ENCODE data around the gene ZNF616.

ZNF616 gene

DNA sequence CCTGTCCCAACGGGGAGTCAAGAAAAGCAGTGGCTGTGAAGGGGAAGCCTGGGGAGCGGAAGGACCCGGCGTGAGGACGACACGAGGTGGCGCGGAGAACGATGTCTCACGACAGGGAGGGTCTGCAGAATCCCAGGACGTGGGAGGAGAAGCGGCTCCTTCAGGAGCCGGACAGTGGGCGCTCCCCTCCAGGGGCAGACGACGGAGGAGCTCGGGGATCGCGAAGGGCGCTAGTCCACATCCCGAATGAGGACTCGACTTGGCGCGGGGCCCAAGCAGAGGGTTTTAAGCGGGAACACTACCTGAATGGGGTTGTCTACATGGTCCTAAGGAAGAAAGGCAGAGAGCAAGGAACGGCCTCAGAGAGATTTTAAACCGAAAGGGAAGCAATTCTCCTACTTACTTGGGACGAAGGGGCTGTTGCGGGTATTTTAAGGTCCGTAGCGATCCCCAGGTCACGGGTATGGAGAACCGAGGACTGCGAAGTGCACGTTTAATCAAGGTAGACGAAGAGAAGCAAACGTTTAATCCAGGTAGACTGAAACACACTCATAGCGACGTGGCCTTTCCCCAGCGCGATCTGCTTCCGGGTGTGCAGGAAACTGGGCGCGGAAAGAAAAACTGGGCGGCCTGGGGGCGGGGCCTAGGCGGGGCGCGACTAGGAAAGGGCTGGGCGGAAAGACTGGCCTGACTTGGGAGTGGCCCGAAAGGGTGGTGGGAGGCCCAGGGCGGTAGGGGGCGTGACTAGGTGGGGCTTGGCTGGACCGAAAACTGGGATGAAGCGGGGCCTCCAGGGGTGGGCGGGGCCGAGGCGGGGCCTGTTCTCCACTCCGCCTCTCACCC lies 44.3 kb downstream of the ZNF616 start, which contains the start of gene ZNF841:
ZNF841 (minus strand) TSS at position 594 of the 843 bp plus-strand sequence. CDS start 10,964 bp downstream, outside the sequence.
- TF ChIP-seq, protein P1, sequence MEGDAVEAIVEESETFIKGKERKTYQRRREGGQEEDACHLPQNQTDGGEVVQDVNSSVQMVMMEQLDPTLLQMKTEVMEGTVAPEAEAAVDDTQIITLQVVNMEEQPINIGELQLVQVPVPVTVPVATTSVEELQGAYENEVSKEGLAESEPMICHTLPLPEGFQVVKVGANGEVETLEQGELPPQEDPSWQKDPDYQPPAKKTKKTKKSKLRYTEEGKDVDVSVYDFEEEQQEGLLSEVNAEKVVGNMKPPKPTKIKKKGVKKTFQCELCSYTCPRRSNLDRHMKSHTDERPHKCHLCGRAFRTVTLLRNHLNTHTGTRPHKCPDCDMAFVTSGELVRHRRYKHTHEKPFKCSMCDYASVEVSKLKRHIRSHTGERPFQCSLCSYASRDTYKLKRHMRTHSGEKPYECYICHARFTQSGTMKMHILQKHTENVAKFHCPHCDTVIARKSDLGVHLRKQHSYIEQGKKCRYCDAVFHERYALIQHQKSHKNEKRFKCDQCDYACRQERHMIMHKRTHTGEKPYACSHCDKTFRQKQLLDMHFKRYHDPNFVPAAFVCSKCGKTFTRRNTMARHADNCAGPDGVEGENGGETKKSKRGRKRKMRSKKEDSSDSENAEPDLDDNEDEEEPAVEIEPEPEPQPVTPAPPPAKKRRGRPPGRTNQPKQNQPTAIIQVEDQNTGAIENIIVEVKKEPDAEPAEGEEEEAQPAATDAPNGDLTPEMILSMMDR (IDR thresholded peaks at IDR 0.05; ENCODE audit: low read depth, low read length): peak; percentile 5
- peak within 1 kb of the TSS; percentile 99 for H3K4me3 ChIP-seq (ENCODE audit: low read depth, low read length)
- DNase-seq (ENCODE audit: low read depth, low spot score): peak; percentile 95
- in situ Hi-C loops (cut with HindIII; ENCODE audit: low sequenced_read_pairs): no loop called here

DNA sequence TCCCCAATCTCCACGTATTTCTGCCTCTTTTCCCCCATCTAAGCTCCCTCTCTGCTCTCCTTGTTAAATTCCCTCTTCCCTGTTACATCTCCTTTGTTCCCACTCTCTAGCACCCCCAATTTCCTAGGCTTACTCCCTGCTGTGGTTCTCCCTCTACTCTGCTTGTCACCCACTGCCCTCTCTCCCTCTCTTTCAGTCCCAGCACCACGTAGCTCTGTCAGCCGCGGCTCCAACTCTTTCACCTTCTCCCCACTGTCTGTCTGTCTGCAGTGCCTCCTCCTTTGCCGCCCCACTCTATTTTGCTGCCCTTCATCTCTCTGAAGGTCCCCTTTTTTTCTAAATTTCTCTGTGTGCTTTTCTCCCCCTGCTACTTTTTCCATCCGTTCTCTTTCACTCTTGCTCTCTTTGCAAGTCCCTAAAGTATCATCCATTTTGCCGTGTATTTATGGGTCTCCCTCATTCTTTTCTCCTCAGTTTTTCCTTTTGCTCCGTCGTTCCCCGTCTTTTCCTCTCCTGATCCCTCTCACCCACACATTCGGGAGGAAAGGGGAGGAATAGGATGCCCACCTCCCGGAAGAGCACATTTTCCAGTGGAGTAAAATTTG lies 45.1 kb downstream of the ZNF616 start:
- in situ Hi-C loops (cut with HindIII; ENCODE audit: low sequenced_read_pairs): no loop called here
- no peak for DNase-seq (ENCODE audit: low read depth, low spot score)

DNA sequence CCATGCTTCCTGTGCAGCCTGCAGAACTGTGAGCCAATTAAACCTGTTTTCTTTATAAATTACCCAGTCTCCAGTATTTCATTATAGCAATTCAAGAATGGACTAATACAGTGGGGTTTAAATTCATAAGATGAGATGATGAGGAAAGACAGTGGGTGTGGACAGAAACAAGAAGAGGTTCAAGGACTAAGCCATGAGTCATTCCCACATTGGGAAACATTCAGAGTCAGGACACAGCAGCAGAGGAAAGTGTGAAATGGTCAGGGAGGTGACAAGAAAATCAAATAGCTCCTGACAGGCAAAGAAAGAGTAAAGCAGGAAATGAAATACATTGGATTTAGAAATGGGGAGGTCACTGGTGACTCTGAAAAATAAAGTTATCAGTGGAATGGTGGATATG lies 53.3 kb downstream of the ZNF616 start:
- in situ Hi-C loops (cut with HindIII; ENCODE audit: low sequenced_read_pairs): no loop called here
- TF ChIP-seq, protein P1 (IDR thresholded peaks at IDR 0.05; ENCODE audit: low read depth, low read length): no peak
- H3K4me3 ChIP-seq (ENCODE audit: low read depth, low read length): no peak overlapping the region
- DNase-seq (ENCODE audit: low read depth, low spot score): no peak

More for the DNA sequence above, 45.1 kb downstream of the ZNF616 start:
- TF ChIP-seq, protein P1 (IDR thresholded peaks at IDR 0.05; ENCODE audit: low read depth, low read length): no peak
- H3K4me3 ChIP-seq (ENCODE audit: low read depth, low read length): peak overlapping the region; percentile 99

DNA sequence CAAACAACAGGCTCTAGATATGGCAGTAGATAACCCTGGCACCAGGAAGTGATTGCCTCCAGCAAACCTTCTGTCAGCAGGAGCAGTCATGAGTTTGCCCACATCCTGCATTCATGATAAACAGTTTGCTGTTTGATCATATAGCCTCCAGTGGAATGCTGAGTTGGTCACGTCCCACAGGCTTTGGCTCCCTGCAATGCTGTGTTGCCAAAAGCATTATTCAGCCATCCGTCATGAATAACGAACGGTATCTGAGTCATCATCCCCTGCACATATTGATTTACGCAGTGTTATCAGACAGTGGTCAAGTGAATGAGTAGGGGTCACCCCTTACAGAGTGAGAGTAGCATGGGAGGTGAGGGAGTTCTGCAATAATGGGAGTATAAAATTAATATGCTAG lies 69.2 kb downstream of the ZNF616 start:
- peak; percentile 41 for DNase-seq (ENCODE audit: low read depth, low spot score)
- H3K4me3 ChIP-seq (ENCODE audit: low read depth, low read length): no peak overlapping the region
- TF ChIP-seq, protein P1 (IDR thresholded peaks at IDR 0.05; ENCODE audit: low read depth, low read length): no peak
- in situ Hi-C loops (cut with HindIII; ENCODE audit: low sequenced_read_pairs): no loop called here

DNA sequence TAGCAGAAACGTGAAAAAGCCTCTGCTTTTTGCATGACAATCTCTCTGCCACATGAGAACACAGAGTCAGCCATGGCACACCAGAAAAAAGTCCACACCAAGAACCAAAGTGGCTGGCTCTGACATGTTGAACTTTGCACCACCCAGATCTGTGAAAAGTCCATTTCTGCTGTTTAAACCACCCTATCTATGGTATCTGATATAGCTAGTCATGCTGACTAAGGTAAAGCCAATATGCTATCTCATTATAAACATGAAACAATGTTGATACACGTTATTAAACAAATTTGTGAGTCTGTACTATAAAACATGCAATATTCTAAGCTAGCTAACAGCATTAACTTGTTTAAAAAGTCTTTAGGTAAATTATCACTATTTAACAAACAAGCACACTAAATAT lies 70.1 kb downstream of the ZNF616 start:
- no peak overlapping the region for H3K4me3 ChIP-seq (ENCODE audit: low read depth, low read length)
- TF ChIP-seq, protein P1 (IDR thresholded peaks at IDR 0.05; ENCODE audit: low read depth, low read length): no peak
- no peak for DNase-seq (ENCODE audit: low read depth, low spot score)
- in situ Hi-C loops (cut with HindIII; ENCODE audit: low sequenced_read_pairs): no loop called here

DNA sequence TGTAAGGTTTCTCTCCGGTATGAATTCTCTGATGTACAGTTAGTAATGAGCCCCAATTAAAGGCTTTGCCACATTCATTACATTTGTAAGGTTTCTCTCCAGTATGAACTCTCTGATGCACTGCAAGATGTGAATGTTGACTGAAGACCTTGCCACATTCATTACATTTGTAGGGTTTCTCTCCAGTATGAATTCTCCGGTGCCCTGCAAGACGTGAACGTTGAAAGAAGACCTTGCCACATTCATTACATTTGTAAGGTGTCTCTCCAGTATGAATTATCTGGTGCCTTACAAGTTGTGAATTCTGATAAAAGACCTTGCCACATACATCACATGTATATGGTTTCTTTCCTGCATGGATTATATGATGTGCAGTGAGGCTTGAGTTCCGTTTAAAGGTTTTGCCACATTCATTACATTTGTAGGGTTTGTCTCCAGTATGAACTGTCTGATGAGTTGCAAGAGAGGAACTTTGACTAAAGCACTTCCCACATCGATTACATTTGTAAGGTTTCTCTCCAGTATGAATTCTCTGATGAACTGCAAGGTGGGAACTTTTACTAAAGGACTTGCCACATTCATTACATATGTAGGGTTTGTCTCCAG lies 73.4 kb downstream of the ZNF616 start:
- no peak overlapping the region for H3K4me3 ChIP-seq (ENCODE audit: low read depth, low read length)
- in situ Hi-C loops (cut with HindIII; ENCODE audit: low sequenced_read_pairs): no loop called here
- no peak for DNase-seq (ENCODE audit: low read depth, low spot score)
- TF ChIP-seq, protein P1 (IDR thresholded peaks at IDR 0.05; ENCODE audit: low read depth, low read length): no peak

Measured in astrocyte of the spinal cord (primary cell).